Measurements from ENCODE around the gene CCR6. TPM values are rescaled to one million over a fixed set of nuclear protein-coding genes. Genes with fewer than 3 reads are reported as not detected.

The CCR6 gene
- total and polyA plus RNA-seq, 2 experiments from 2014 or later = 0.70 to 2.0 TPM

GRCh38 chr6:167130008-167130677 lies 7.2 kb downstream of the CCR6 start:
- H3K27ac ChIP-seq = no peak overlapping the region

GRCh38 chr6:167130712-167131684 lies 8.1 kb downstream of the CCR6 start:
- Histone ChIP-seq H3K79me2 (no peaks in the 10 kb centered on the region), H3K9me2 (replicated peaks; ENCODE audit: insufficient read depth) (no peaks in the 10 kb centered on the region), H3K4me1 (ENCODE audit: insufficient read depth) (no peaks in the 10 kb centered on the region), H3K4me2 (no peak overlapping the region), H3K4me3 (no peak overlapping the region), H2AFZ (no peak overlapping the region), H3K9me3 (ENCODE audit: low read depth) (no peaks in the 10 kb centered on the region), H3K27ac (no peak overlapping the region), H3K27me3 (no peaks in the 10 kb centered on the region), H3K36me3 (replicated peaks; ENCODE audit: insufficient read depth, low read depth) (no peaks in the 10 kb centered on the region), H4K20me1 (ENCODE audit: insufficient read depth, poor library complexity, severe bottlenecking) (no peaks in the 10 kb centered on the region)
- TF ChIP-seq CTCF (IDR thresholded peaks at IDR 0.05; ENCODE audit: poor library complexity) = no peak
- no peak for TF ChIP-seq EZH2 (IDR thresholded peaks at IDR 0.05; ENCODE audit: borderline replicate concordance)
- no peak for TF ChIP-seq EZH2phosphoT487 (IDR thresholded peaks at IDR 0.05; ENCODE audit: low read depth, severe bottlenecking, unreplicated experiment)
- DNase-seq (ENCODE audit: low spot score) = no peak
- 80% methylated on average over 21 of the region's 33 CpGs for WGBS (ENCODE audit: low lambda C conversion rate, missing lambda C conversion rate)

More at GRCh38 chr6:167130008-167130677, 7.2 kb downstream of the CCR6 start:
- Histone ChIP-seq H4K20me1 (ENCODE audit: insufficient read depth, poor library complexity, severe bottlenecking) (no peaks in the 10 kb centered on the region), H3K4me3 (no peak overlapping the region), H3K4me2 (no peak overlapping the region), H3K79me2 (no peaks in the 10 kb centered on the region), H3K36me3 (replicated peaks; ENCODE audit: insufficient read depth, low read depth) (no peaks in the 10 kb centered on the region), H3K9me3 (ENCODE audit: low read depth) (no peaks in the 10 kb centered on the region), H3K27me3 (no peaks in the 10 kb centered on the region), H3K4me1 (ENCODE audit: insufficient read depth) (no peaks in the 10 kb centered on the region), H3K9me2 (replicated peaks; ENCODE audit: insufficient read depth) (no peaks in the 10 kb centered on the region), H2AFZ (no peak overlapping the region)
- WGBS (ENCODE audit: low lambda C conversion rate, missing lambda C conversion rate) = 90% methylated on average over 6 of the region's 6 CpGs
- no peak for DNase-seq (ENCODE audit: low spot score)
- no peak for TF ChIP-seq EZH2 (IDR thresholded peaks at IDR 0.05; ENCODE audit: borderline replicate concordance)
- TF ChIP-seq CTCF (IDR thresholded peaks at IDR 0.05; ENCODE audit: poor library complexity) = no peak
- no peak for TF ChIP-seq EZH2phosphoT487 (IDR thresholded peaks at IDR 0.05; ENCODE audit: low read depth, severe bottlenecking, unreplicated experiment)

GRCh38 chr6:167134448-167135328 lies 11.8 kb downstream of the CCR6 start:
- Histone ChIP-seq H3K36me3 (replicated peaks; ENCODE audit: insufficient read depth, low read depth) (no peaks in the 10 kb centered on the region), H3K9me2 (replicated peaks; ENCODE audit: insufficient read depth) (no peaks in the 10 kb centered on the region), H3K79me2 (no peaks in the 10 kb centered on the region), H3K27ac (peak overlapping the region; percentile 62), H4K20me1 (ENCODE audit: insufficient read depth, poor library complexity, severe bottlenecking) (no peaks in the 10 kb centered on the region), H3K4me2 (peak overlapping the region; percentile 51), H3K27me3 (no peaks in the 10 kb centered on the region), H3K9me3 (ENCODE audit: low read depth) (no peaks in the 10 kb centered on the region), H2AFZ (no peak overlapping the region), H3K4me1 (ENCODE audit: insufficient read depth) (peaks cover 6% of the 10 kb centered on the region), H3K4me3 (no peak overlapping the region)
- TF ChIP-seq CTCF (IDR thresholded peaks at IDR 0.05; ENCODE audit: poor library complexity) = no peak
- TF ChIP-seq EZH2 (IDR thresholded peaks at IDR 0.05; ENCODE audit: borderline replicate concordance) = no peak
- no peak for TF ChIP-seq EZH2phosphoT487 (IDR thresholded peaks at IDR 0.05; ENCODE audit: low read depth, severe bottlenecking, unreplicated experiment)
- DNase-seq (ENCODE audit: low spot score) = peak; percentile 66
- WGBS (ENCODE audit: low lambda C conversion rate, missing lambda C conversion rate) = 79% methylated on average over 23 of the region's 23 CpGs

All from hepatocyte (in vitro differentiated cells).